HepG2 (cell line): Measurements from ENCODE around the gene MPST. TPM values are rescaled to one million over a fixed set of nuclear protein-coding genes. Genes with fewer than 3 reads are reported as not detected.

Experiments used
- CREB1 ChIP-seq, 2 experiments: fragments of 450-650 bp in 1 of 2; IDR thresholded peaks; 2 replicates each; pipeline ENCODE4 v1.6.1; 2016 to 2017; ENCODE audit warnings: control low read depth in 1 of 2, mild to moderate bottlenecking in 1 of 2, missing compliant biosample characterization in 1 of 2, missing genetic modification characterization in 1 of 2
- EZH2 ChIP-seq: conservative IDR thresholded peaks from 2 replicates; pipeline ENCODE4 v1.6.1; 2012; ENCODE audit warnings: mild to moderate bottlenecking, low read depth, low read length, moderate library complexity
- GABPB1 ChIP-seq: IDR thresholded peaks from 2 replicates; pipeline ENCODE4 v1.6.1; 2016; ENCODE audit warnings: mild to moderate bottlenecking, missing genetic modification reagents, moderate library complexity, missing compliant biosample characterization
- GATAD1 ChIP-seq: IDR thresholded peaks from 2 replicates; pipeline ENCODE4 v1.6.1; 2016; ENCODE audit warnings: missing genetic modification reagents, missing compliant biosample characterization
- GATAD2A ChIP-seq: IDR thresholded peaks from 2 replicates; pipeline ENCODE4 v1.6.1; 2016
- GLI4 ChIP-seq: sonication (generic); formaldehyde crosslinking; IDR thresholded peaks from 2 replicates; pipeline ENCODE4 v1.5.1; 2020; ENCODE audit warnings: missing genetic modification reagents, mild to moderate bottlenecking, moderate library complexity, borderline replicate concordance
- JUN ChIP-seq: sonication (generic); formaldehyde crosslinking; IDR thresholded peaks from 2 replicates; pipeline ENCODE4 v1.4.0; 2020; ENCODE audit warnings: mild to moderate bottlenecking, missing genetic modification reagents
- KDM6A ChIP-seq: IDR thresholded peaks from 2 replicates; pipeline ENCODE4 v1.6.1; 2016; ENCODE audit warnings: low read depth
- MIER3 ChIP-seq: IDR thresholded peaks from 2 replicates; pipeline ENCODE4 v1.6.1; 2016; ENCODE audit warnings: missing compliant biosample characterization, borderline replicate concordance
- NCOR1 ChIP-seq: fragments of 200-600 bp; sonication (generic); IDR thresholded peaks from 2 replicates; pipeline ENCODE4 v1.7.0; 2017; ENCODE audit warnings: antibody characterized with exemption, low read length, borderline replicate concordance
- NFKBIZ ChIP-seq: IDR thresholded peaks from 2 replicates; pipeline ENCODE4 v1.6.1; 2018; ENCODE audit warnings: missing genetic modification reagents, missing compliant biosample characterization
- PAF1 ChIP-seq: IDR thresholded peaks from 2 replicates; pipeline ENCODE4 v1.6.1; 2016; ENCODE audit warnings: missing genetic modification reagents, missing compliant biosample characterization
- PAWR ChIP-seq: sonication (generic); formaldehyde crosslinking; IDR thresholded peaks from 2 replicates; pipeline ENCODE4 v1.4.0; 2020; ENCODE audit warnings: missing genetic modification reagents, mild to moderate bottlenecking, borderline replicate concordance
- SIX1 ChIP-seq: sonication (generic); formaldehyde crosslinking; IDR thresholded peaks from 2 replicates; pipeline ENCODE4 v1.4.0; 2020; ENCODE audit warnings: missing genetic modification reagents, borderline replicate concordance
- SP5 ChIP-seq: IDR thresholded peaks from 2 replicates; pipeline ENCODE4 v1.6.1; 2016; ENCODE audit warnings: low read depth, borderline replicate concordance
- SRSF9 ChIP-seq: fragments of 200-400 bp; formaldehyde crosslinking; IDR thresholded peaks from 2 replicates; pipeline ENCODE4 v1.6.1; 2018; ENCODE audit warnings: borderline replicate concordance, mild to moderate bottlenecking, low read depth, low read length; ENCODE audit not compliant: insufficient read depth, poor library complexity, severe bottlenecking
- SYNCRIP ChIP-seq: fragments of 200-400 bp; formaldehyde crosslinking; IDR thresholded peaks from 2 replicates; pipeline ENCODE4 v1.6.1; 2018; ENCODE audit warnings: mild to moderate bottlenecking, low read depth, low read length; ENCODE audit not compliant: insufficient read depth
- TAF1 ChIP-seq: sonication (generic); formaldehyde crosslinking; IDR thresholded peaks from 2 replicates; pipeline ENCODE4 v1.4.0; 2020; ENCODE audit warnings: missing genetic modification reagents
- ZNF350 ChIP-seq: sonication (generic); formaldehyde crosslinking; IDR thresholded peaks from 2 replicates; pipeline ENCODE4 v1.4.0; 2020; ENCODE audit warnings: mild to moderate bottlenecking, low read depth, missing genetic modification reagents, borderline replicate concordance
- ZNF543 ChIP-seq: sonication (generic); formaldehyde crosslinking; IDR thresholded peaks from 2 replicates; pipeline ENCODE4 v1.4.0; 2020; ENCODE audit warnings: mild to moderate bottlenecking, missing genetic modification reagents
- ZNF761 ChIP-seq: sonication (generic); formaldehyde crosslinking; conservative IDR thresholded peaks from 2 replicates; pipeline ENCODE4 v1.4.0; 2020; ENCODE audit warnings: mild to moderate bottlenecking, missing genetic modification reagents
- ZNF891 ChIP-seq: sonication (generic); formaldehyde crosslinking; IDR thresholded peaks from 2 replicates; pipeline ENCODE4 v1.5.0; 2020; ENCODE audit warnings: mild to moderate bottlenecking, missing genetic modification reagents
- polyA plus RNA-seq, 8 experiments: library from polyadenylated mRNA; depleted of rRNA in 3 of 8; stranded (reverse) in 7 of 8; unstranded in 1 of 8; fragments of >200 nt; fragmentation: Illumina TruSeq in 4 of 8; extraction: Trizol in 4 of 8; gene quantifications; 2 replicates each; pipeline versions ENCODE4 v1.2.1 to v1.2.3, GENCODE V29; 2011 to 2016; ENCODE audit warnings: low read depth in 4 of 8, missing spikeins in 1 of 8, mixed read lengths in 1 of 8; ENCODE audit not compliant: insufficient read depth in 1 of 8
- total RNA-seq, 5 experiments: library from RNA; depleted of rRNA; stranded (reverse); fragments of >200 nt; fragmentation: Illumina TruSeq; extraction: Trizol; gene quantifications; 2 replicates each; pipeline ENCODE4 v1.2.3, GENCODE V29; 2016; ENCODE audit warnings: low read depth in 1 of 5
- TF ChIP-seq, protein P1 (sequence below): sonication (generic); formaldehyde crosslinking; IDR thresholded peaks from 2 replicates; pipeline ENCODE4 v1.4.0; 2020; ENCODE audit warnings: low read depth, mild to moderate bottlenecking, missing genetic modification reagents
- TF ChIP-seq, protein P2 (sequence below): sonication (generic); formaldehyde crosslinking; IDR thresholded peaks from 2 replicates; pipeline ENCODE4 v1.9.0; 2022; ENCODE audit warnings: missing genetic modification reagents, mild to moderate bottlenecking, borderline replicate concordance
- TF ChIP-seq, protein P3 (sequence below): sonication (generic); formaldehyde crosslinking; IDR thresholded peaks from 2 replicates; pipeline ENCODE4 v1.4.0; 2020; ENCODE audit warnings: missing genetic modification reagents

MPST gene
- total and polyA plus RNA-seq, 2 of the 13 experiments (the other 11 are each of a cell fraction or from before 2014, with no cell fraction given): 133 to 141 TPM

DNA sequence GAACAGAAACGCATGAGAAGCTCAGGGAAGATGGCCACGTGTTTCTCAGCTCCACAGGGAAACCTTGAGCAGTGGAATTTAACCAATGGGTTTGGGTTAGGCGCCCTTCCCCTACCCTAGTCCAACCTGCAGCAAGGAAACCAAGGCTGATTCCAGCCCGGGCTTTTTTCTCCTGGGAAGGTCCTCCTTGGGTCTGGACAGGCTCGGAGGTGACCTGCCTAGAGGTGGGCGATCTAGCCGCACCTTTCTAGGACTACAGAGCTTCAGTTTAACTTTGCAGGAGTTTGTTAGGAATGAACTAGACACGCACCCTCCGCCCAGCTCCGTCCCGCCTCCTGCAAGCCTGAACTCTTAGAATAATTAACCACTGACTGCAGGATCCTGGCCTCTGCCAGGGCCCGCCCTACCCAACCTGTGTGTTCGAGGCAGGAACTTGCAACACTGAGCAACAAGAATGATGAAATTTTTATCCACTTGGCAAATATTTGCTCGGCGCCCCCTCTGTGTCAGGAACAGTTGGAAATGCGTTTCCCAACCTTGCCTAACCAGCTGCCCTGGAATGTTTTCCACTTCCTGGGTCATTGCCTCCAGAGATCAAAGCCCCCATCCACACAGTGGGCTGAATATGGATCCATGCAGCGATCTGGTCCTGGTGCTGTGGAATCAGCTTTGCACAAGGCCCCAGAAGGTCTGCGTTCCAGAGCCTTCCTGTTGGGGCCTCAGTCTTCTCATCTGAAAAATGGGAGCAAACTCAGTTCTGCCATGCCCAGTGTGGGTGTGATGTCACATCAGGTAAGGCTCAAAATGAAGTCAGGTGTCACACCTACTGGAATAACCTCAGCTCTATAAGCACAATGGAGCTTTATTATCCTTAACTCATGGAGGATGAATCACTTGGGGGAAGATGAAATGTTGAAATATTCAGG, 13.3 kb downstream of the MPST start (continued):
- TF ChIP-seq ZNF543: no peak
- TF ChIP-seq ZNF891 (CRISPR knock-in tag): peak; percentile 49
- TF ChIP-seq SYNCRIP: no peak
- no peak for TF ChIP-seq PAWR (CRISPR knock-in tag)
- TF ChIP-seq GABPB1: peak; percentile 86
- TF ChIP-seq SP5 (CRISPR knock-in tag): peak; percentile 96
- 0 out of 2 replicates have a peak, but pooled peaks have one; percentile 18 for TF ChIP-seq ZNF761 (CRISPR knock-in tag)
- TF ChIP-seq GATAD2A (CRISPR knock-in tag): peak; percentile 99
- TF ChIP-seq, protein P1, sequence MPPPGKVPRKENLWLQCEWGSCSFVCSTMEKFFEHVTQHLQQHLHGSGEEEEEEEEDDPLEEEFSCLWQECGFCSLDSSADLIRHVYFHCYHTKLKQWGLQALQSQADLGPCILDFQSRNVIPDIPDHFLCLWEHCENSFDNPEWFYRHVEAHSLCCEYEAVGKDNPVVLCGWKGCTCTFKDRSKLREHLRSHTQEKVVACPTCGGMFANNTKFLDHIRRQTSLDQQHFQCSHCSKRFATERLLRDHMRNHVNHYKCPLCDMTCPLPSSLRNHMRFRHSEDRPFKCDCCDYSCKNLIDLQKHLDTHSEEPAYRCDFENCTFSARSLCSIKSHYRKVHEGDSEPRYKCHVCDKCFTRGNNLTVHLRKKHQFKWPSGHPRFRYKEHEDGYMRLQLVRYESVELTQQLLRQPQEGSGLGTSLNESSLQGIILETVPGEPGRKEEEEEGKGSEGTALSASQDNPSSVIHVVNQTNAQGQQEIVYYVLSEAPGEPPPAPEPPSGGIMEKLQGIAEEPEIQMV (CRISPR knock-in tag): no peak
- TF ChIP-seq KDM6A (CRISPR knock-in tag): peak; percentile 95
- TF ChIP-seq NCOR1: peak; percentile 98
- peak; percentile 70; the same call in 1 of the 2 replicates for TF ChIP-seq SIX1 (CRISPR knock-in tag)
- peak; percentile 75 for TF ChIP-seq TAF1 (CRISPR knock-in tag)
- no peak for TF ChIP-seq PAF1 (CRISPR knock-in tag)
- TF ChIP-seq MIER3 (CRISPR knock-in tag): peak; percentile 99
- TF ChIP-seq NFKBIZ (CRISPR knock-in tag): peak; percentile 93
- TF ChIP-seq SRSF9: no peak
- TF ChIP-seq EZH2: no peak
- 0 out of 2 replicates have a peak, but pooled peaks have one; percentile 30 for TF ChIP-seq JUN (CRISPR knock-in tag)
- TF ChIP-seq, protein P2, sequence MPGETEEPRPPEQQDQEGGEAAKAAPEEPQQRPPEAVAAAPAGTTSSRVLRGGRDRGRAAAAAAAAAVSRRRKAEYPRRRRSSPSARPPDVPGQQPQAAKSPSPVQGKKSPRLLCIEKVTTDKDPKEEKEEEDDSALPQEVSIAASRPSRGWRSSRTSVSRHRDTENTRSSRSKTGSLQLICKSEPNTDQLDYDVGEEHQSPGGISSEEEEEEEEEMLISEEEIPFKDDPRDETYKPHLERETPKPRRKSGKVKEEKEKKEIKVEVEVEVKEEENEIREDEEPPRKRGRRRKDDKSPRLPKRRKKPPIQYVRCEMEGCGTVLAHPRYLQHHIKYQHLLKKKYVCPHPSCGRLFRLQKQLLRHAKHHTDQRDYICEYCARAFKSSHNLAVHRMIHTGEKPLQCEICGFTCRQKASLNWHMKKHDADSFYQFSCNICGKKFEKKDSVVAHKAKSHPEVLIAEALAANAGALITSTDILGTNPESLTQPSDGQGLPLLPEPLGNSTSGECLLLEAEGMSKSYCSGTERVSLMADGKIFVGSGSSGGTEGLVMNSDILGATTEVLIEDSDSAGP (CRISPR knock-in tag): peak; percentile 69
- 0 out of 2 replicates have a peak, but pooled peaks have one; percentile 16 for TF ChIP-seq CREB1 (IDR thresholded peaks at IDR 0.05)
- peak; percentile 84 for TF ChIP-seq CREB1 (CRISPR knock-in tag; IDR thresholded peaks at IDR 0.05)
- TF ChIP-seq ZNF350 (CRISPR knock-in tag): peak; percentile 96
- TF ChIP-seq GLI4 (CRISPR knock-in tag): 0 out of 2 replicates have a peak, but pooled peaks have one; percentile 12
- TF ChIP-seq, protein P3, sequence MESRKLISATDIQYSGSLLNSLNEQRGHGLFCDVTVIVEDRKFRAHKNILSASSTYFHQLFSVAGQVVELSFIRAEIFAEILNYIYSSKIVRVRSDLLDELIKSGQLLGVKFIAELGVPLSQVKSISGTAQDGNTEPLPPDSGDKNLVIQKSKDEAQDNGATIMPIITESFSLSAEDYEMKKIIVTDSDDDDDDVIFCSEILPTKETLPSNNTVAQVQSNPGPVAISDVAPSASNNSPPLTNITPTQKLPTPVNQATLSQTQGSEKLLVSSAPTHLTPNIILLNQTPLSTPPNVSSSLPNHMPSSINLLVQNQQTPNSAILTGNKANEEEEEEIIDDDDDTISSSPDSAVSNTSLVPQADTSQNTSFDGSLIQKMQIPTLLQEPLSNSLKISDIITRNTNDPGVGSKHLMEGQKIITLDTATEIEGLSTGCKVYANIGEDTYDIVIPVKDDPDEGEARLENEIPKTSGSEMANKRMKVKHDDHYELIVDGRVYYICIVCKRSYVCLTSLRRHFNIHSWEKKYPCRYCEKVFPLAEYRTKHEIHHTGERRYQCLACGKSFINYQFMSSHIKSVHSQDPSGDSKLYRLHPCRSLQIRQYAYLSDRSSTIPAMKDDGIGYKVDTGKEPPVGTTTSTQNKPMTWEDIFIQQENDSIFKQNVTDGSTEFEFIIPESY (CRISPR knock-in tag): peak; percentile 62; the same call in 1 of the 2 replicates
- TF ChIP-seq GATAD1: peak; percentile 76
